ENCODE results near the gene ATG16L2. TPM values are rescaled to one million over a fixed set of nuclear protein-coding genes. Genes with fewer than 3 reads are reported as not detected.

ATG16L2 gene
- total RNA-seq, 1 experiment from 2014 or later, result 17.5 TPM

- Histone ChIP-seq H3K4me1 (replicated peaks; ENCODE audit: insufficient read depth) (no peaks in the 10 kb centered on the region), H3F3A (ENCODE audit: insufficient read depth, low read depth) (peaks cover 8% of the 10 kb centered on the region; the same call in 1 of the 2 replicates), H3K4me3 (no peak overlapping the region), H3K27ac (no peak overlapping the region), H2AFZ (no peak overlapping the region), H3K27me3 (ENCODE audit: insufficient read depth, low read depth) (no peaks in the 10 kb centered on the region), H3K4me2 (no peak overlapping the region), H3K79me2 (ENCODE audit: low read depth) (no peaks in the 10 kb centered on the region), H3K36me3 (ENCODE audit: low read depth) (no peaks in the 10 kb centered on the region), H3K9me2 (ENCODE audit: insufficient read depth) (no peaks in the 10 kb centered on the region), H4K20me1 (ENCODE audit: insufficient read depth) (no peaks in the 10 kb centered on the region), H3K9me3 (ENCODE audit: insufficient read depth, low read depth) (no peaks in the 10 kb centered on the region)
- BruUV-seq (replicated peaks), result no TSS peak
- DNase-seq, result peak in 1 of 2 experiments; percentile 33
- intact Hi-C loops (cut with micrococcal nuclease; ENCODE audit: unreplicated experiment), result no loop called here
- ChIA-PET POLR2A (ENCODE audit: unreplicated experiment) (no interaction called here), CTCF (no interaction called here)
- no peak for TF ChIP-seq EZH2 (IDR thresholded peaks at IDR 0.05; ENCODE audit: low read depth)
- TF ChIP-seq, protein P1, sequence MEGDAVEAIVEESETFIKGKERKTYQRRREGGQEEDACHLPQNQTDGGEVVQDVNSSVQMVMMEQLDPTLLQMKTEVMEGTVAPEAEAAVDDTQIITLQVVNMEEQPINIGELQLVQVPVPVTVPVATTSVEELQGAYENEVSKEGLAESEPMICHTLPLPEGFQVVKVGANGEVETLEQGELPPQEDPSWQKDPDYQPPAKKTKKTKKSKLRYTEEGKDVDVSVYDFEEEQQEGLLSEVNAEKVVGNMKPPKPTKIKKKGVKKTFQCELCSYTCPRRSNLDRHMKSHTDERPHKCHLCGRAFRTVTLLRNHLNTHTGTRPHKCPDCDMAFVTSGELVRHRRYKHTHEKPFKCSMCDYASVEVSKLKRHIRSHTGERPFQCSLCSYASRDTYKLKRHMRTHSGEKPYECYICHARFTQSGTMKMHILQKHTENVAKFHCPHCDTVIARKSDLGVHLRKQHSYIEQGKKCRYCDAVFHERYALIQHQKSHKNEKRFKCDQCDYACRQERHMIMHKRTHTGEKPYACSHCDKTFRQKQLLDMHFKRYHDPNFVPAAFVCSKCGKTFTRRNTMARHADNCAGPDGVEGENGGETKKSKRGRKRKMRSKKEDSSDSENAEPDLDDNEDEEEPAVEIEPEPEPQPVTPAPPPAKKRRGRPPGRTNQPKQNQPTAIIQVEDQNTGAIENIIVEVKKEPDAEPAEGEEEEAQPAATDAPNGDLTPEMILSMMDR (conservative IDR thresholded peaks at IDR 0.05), result peak; percentile 77
Observed at GRCh38 chr11:72848846-72849466, 34.7 kb downstream of the ATG16L2 start.

- Histone ChIP-seq H4K20me1 (ENCODE audit: insufficient read depth) (no peaks in the 10 kb centered on the region), H3K9me2 (ENCODE audit: insufficient read depth) (no peaks in the 10 kb centered on the region), H3K4me1 (replicated peaks; ENCODE audit: insufficient read depth) (no peaks in the 10 kb centered on the region), H3K9me3 (ENCODE audit: insufficient read depth, low read depth) (no peaks in the 10 kb centered on the region), H2AFZ (no peak overlapping the region), H3K4me2 (no peak overlapping the region), H3K79me2 (ENCODE audit: low read depth) (no peaks in the 10 kb centered on the region), H3K27me3 (ENCODE audit: insufficient read depth, low read depth) (no peaks in the 10 kb centered on the region), H3F3A (ENCODE audit: insufficient read depth, low read depth) (peaks cover 8% of the 10 kb centered on the region; the same call in 1 of the 2 replicates), H3K4me3 (no peak overlapping the region), H3K36me3 (ENCODE audit: low read depth) (no peaks in the 10 kb centered on the region), H3K27ac (no peak overlapping the region)
- DNase-seq, result no peak
- BruUV-seq (replicated peaks), result no TSS peak
- intact Hi-C loops (cut with micrococcal nuclease; ENCODE audit: unreplicated experiment), result no loop called here
- ChIA-PET POLR2A (ENCODE audit: unreplicated experiment) (no interaction called here), CTCF (interaction anchor here (0.7 kb wide), 1 partner anchor 328 kb away, joined by 8 read pairs; no protein-coding TSS in a partner anchor)
- no peak for TF ChIP-seq EZH2 (IDR thresholded peaks at IDR 0.05; ENCODE audit: low read depth)
- TF ChIP-seq, protein P1 (conservative IDR thresholded peaks at IDR 0.05), result no peak
Observed at GRCh38 chr11:72850832-72851231, 36.6 kb downstream of the ATG16L2 start.

- no peak overlapping the region for H3K4me2 ChIP-seq
- CTCF ChIA-PET, result interaction anchor here (0.7 kb wide), 1 partner anchor 189 kb away, joined by 4 read pairs; no protein-coding TSS in a partner anchor
- no peak overlapping the region for H3K4me3 ChIP-seq
- H3K9me2 ChIP-seq (ENCODE audit: insufficient read depth), result no peaks in the 10 kb centered on the region
- H3K79me2 ChIP-seq (ENCODE audit: low read depth), result no peaks in the 10 kb centered on the region
- TF ChIP-seq, protein P1 (conservative IDR thresholded peaks at IDR 0.05), result no peak
- TF ChIP-seq EZH2 (IDR thresholded peaks at IDR 0.05; ENCODE audit: low read depth), result no peak
- BruUV-seq (replicated peaks), result no TSS peak
- H3K4me1 ChIP-seq (replicated peaks; ENCODE audit: insufficient read depth), result no peaks in the 10 kb centered on the region
- POLR2A ChIA-PET (ENCODE audit: unreplicated experiment), result no interaction called here
- H4K20me1 ChIP-seq (ENCODE audit: insufficient read depth), result no peaks in the 10 kb centered on the region
- no peak for DNase-seq
- no peak overlapping the region for H3K27ac ChIP-seq
- intact Hi-C loops (cut with micrococcal nuclease; ENCODE audit: unreplicated experiment), result no loop called here
- H3K9me3 ChIP-seq (ENCODE audit: insufficient read depth, low read depth), result no peaks in the 10 kb centered on the region
- H2AFZ ChIP-seq, result no peak overlapping the region
- no peaks in the 10 kb centered on the region for H3K36me3 ChIP-seq (ENCODE audit: low read depth)
- peaks cover 8% of the 10 kb centered on the region; the same call in 1 of the 2 replicates for H3F3A ChIP-seq (ENCODE audit: insufficient read depth, low read depth)
- no peaks in the 10 kb centered on the region for H3K27me3 ChIP-seq (ENCODE audit: insufficient read depth, low read depth)
Observed at GRCh38 chr11:72851726-72852125, 37.5 kb downstream of the ATG16L2 start.
